HG03558 (cell line): ENCODE data around the gene GIPC2.
A peak's percentile ranks its signal among the peaks of the same experiment; 100 is the strongest.

Experiments
- ATAC-seq: cut with Tn5 transposase; IDR thresholded peaks from one replicate; pipeline ENCODE4 v1.9.1; 2021; ENCODE audit warnings: moderate number of reproducible peaks; ENCODE audit not compliant: unreplicated experiment; ENCODE audit errors: extremely low read depth

The GIPC2 gene

DNA sequence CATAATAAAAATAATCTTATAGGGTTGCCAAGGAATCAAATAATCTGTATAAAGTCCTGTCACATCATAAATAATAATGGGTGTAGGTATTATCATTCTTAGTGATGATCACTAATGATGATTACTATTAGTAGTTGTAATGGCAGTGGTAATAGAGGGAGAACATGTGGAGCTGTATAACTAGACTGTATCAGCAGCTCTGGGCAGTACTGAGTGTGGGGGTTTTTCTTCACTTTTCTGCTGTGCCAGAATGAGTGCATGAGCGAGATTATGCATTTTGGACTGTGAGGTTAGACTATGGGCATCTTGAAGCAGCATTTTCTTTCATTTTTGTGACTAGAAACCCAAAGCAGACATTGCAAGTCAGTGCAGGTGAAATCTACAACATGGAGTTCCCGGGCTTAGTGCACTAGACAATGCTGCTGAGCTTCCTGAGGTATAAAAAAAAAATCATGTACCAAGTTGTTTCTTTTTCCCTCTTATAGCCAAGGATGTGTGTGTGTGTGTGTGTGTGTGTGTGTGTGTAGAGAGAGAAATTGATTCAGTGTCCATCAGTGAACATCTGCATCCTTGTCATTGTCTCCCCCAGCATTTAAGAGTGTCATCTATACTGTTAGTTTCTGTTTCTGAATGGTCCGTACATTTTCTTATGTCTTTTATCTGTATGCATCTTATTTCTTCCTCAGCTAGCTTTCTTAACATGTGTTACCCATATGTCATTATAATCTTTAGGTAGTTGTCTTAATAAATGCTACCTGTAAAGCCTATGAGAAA lies 86.6 kb downstream of the GIPC2 start:
- ATAC-seq: no peak

DNA sequence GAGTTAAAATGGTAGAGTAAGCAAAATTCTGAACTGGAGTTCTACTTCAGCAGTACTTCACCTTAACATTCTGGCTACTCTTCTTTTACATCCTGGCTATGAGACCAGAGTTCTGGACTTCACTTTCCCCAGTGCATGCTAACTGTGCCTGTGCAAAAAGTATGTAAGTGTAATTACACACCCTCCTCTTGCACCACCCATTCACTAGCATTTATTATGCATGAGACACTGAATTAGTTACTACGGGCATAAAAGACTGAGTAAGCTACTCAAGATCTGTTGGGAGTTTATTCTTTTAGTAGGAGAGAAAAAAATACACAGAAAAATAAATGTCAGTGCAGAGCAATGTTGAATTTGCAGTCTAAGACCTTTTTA lies 87.2 kb downstream of the GIPC2 start:
- ATAC-seq: no peak

DNA sequence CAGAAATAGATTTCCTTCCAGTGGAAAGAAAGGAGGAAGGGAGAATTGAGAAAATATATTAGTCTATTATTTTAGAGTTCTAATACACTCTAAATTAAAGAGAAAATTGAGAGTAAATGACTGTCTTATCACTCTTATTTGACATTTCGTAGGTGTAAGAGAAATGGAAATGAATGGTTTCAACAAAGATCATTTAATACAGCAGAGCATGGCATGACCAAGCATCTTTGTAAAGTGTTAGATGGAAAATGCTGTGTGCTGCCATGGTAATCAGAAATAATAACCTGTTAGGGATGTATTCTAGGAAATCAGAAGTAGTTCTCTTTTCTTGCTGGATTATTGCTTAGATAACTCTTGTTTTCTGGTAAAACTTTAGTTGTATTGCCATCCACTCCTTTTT lies 90.9 kb downstream of the GIPC2 start:
- ATAC-seq: no peak

DNA sequence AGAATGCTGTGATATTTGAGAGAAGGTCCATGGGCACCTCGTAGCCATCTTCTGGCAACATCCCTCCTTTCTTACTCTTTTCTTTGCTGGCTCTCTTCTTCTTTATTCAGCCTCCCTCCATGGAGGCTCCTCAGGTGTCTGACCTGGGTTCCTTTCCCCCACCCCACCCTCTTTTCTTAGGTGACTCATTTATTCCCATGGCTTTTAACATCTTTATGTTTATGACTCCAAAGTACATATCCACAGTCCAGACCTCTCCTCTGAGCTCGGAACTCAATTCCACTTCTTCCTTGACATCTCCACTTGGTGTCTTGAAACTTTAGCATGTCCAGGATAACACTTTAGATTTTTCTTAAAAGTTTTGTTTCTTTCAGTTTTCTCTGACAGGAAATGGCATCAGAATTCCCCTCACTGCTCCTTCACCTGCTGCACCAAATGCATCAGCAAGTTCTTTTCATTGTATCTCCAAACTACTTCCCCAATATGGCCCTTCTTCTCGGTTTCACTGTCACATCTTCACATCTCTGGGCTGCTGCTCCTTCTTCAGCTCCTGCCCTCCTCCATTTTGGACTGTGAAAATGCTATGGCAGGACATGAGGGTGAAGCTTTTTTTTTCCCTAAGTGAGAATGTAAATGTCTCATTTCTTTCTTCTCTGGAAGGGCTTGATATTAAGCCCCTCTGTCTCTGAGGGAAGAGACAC lies 95.9 kb downstream of the GIPC2 start:
- ATAC-seq: no peak

DNA sequence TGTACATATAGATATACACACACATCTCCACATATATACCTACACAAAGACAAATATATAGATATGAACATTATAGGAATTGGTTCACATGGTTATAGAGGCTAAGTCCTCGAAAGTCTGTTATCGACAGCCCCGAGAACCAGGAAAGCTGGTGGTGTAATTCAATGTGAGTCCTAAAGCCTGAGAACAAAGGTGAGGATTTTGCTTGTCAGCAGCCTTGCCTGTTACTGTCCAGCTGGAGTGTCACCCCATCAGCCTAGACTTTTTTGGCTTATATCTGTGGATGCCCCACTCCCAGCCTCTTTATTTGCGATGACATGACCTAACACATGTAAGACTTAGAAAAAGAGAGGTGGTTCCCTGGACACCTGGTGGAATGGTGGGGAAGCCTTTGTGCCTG lies 97.0 kb downstream of the GIPC2 start:
- no peak for ATAC-seq

DNA sequence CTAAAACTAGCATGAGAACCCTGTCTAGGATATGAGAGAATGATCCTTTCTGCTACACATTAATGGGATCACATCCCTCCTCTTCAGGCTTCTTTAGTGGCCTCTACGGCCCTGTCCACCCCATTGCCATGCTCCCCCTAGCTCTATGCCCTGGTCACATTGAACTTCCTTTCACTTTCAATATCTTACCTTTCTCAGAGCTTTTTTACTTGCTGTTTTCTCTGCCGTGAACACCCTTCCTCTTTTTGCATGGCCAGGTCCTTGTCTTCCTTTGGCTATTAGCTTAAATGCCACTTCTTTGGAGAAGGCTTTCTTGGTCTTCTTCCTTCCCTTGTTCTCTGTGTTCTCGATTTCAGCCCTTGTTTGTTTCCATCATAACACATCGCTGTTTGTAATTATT lies 97.4 kb downstream of the GIPC2 start:
- ATAC-seq: peak; percentile 64

DNA sequence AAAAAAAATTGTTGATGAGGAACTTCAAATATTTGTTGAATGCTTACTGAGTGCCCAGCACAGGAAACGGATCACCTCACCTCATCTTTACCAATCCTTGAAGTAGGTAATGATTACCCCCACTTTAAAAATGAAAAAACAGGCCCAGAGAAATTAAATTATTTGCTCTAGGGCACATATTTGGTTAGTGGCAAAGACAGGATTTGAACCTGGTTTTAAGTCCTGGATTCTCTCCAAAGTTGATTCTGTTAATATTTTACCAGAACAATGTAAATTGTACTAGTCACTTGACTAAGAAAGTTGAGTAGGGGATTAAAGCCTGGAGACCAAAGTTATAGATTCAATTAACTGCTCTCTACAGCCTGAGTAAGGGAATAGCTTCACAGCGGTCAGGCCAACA lies 97.9 kb downstream of the GIPC2 start:
- ATAC-seq: no peak

DNA sequence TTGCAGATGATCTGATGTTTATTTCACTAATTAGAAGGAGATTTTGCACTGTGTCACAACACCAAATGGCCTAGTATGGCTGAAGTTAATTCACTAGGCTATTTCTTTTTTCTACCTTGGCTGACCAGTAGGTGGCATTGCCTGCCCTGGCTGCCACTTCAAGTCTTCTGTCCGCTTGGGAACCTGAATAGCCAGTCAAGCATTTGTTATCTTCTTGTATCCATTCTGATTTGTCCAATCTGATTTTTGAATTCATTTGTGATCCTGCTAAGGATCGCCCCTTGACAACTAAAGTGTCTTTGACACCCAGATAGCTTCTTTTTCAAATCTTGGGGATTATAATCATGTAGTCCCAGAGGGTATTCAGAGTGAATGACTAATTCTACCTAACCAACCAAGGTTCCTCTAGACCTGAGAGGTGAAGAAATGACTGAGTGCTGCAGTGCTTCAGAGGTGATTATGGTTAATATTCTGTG lies 99.4 kb downstream of the GIPC2 start:
- peak; percentile 54 for ATAC-seq

DNA sequence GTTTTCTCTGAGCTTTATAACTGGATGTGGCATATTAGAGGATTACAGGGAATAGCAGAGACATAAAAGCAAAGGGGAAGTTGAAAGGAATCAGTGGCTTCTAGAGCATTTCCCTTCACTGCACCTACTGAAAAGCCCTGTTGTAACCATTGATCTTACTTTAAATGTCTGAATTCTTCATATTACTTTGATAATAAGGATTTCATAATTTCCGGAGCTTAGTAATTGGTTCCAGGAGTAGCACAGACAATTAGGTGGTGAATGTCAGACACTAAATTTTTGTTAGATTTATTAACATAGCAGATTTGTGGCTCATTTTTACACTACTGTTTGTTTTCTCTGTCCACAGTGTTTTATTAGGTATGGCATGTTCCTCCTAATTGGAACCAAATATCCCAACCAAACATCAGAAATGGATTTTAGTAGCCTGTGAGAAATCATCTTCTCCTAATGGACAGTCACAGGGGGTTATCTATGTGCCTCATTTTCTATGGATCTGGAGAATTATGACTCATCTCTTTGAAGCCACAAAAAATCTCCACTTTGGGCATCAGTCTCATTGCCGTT lies 100.5 kb downstream of the GIPC2 start:
- ATAC-seq: no peak

DNA sequence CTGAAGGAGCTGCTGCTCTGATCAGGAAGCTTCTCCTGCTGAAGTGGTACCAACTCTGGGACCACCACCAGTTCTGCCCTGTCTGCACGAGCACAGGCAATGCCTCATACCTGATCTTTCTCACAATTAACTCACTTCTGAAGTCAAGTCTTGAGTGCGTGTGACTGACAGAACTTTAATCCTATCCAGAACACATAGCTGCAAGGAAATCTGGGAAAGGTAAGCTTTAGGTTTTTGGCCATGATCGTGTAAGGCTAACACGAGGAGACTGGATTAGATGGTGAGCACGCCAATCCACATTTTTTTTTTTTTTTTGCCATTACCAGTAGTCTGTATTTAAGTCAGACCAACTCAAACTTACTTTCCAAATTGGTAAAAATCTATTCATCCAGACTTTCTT lies 101.3 kb downstream of the GIPC2 start:
- no peak for ATAC-seq

DNA sequence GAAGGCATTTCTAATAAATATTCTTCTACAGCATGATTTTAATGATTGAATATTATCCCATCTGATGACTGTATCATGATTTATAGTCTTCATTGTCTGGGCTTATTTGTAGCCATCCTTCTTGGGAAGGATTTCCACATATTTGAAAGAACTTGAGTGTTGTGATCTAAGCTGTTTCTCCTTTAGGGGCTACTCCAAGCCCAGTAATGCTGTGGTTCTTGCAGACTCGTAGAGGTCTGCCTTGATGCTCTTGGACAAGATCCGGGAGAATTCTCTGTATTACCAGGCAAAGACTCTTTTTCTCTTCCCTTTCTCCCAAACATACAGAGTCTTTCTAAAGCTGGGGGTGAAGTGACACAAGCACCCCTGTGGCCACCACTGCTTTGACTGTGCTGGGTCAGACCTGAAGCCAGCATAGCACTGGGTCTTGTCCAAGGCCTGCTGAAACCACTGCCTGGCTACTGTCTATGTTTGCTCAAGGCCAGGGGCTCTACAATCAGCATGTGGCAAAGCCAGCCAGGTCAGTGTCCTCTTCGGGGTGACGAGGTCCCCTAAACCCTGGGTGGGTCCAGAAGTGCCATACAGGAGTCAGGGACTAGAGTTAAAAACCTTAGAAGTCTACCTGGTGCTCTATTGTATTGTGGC lies 107.4 kb downstream of the GIPC2 start:
- no peak for ATAC-seq

DNA sequence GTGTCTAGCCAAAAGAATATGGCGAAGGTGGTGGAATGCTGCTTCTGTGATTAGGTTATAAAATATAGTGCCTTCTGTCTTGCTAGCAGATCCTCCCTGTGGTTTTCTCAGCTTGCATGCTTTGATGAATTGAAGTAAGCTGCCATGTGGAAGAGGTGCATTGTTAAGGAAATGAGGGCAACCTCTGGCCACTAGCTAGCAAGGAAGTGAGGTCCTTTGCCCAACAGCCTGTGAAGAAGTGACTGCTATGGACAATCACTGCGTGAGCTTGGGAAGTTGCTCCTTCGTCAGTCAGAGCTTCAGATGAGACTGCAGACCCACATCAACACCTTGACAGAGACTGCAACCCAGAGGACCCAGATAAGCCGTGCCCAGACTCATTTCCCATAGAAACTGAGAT lies 109.4 kb downstream of the GIPC2 start:
- ATAC-seq: no peak

DNA sequence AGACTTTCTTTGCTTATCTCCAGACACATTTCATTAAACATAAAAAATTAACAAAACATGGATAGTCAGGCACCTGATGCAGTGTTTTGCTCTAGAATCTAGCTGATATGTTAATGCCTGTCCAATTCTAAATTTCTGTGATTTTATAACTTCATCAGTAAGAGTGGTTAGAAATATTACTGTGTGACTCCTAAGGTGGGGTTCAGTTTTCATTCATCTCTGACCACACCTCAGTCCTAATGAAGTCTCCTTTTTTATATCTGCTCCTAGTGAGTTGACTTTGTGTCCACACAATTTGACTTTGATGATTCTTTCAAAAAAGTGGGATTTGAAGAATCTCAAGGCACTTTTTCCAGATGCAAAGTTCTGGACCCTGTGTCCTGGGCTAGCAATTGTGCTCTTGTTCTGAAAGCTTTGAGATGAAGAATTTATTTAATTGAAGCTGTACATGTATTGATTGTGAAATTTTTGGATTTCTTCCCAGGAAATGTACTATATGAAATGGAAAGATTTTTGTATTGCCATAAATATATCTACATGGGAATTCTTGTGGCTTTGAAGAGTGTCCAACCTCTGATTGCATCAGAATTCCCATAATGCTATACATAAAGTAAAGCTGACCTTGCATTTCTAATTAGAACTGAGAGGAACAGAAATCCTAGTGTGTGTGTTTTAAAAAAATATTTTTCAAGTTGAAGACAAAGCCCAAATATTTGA lies 111.2 kb downstream of the GIPC2 start:
- ATAC-seq: no peak

DNA sequence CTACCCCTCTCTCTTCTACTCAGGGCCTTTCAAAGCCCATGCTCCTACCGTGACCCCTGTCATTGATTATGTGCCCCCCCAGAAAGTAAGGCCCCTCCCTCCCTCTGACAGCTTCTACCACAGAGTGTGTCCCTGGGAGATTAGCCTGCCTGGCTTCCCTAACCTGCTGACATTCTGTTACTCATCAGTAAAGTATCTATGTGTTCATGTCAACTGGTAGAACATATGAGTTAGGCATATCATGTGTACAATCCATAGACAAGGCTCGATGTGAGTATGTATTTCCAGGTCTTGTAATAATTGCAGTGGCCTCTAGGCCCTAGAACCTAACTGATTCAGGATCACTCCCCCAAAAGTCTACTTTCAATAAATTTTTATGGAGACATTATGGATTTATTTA lies 120.0 kb downstream of the GIPC2 start:
- ATAC-seq: no peak

DNA sequence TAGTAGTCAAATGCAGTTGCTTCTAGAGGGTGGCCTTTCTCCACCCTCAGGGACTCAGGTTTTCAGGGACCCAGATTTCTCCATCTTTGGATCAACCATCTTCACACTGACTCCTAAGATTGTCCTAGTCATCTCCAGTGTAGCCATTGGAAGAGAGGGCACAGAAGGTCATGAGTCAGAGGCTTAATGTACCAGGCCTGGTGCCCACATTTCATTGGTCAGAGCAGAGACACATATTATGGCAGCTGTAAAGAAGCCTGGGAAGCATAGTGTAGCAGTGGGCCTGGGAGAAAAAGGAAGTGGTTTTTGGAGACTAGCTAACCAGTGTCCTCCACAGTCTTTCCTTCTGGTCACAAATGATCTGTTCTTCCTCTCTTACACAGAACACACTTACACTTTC lies 122.5 kb downstream of the GIPC2 start:
- ATAC-seq: no peak

DNA sequence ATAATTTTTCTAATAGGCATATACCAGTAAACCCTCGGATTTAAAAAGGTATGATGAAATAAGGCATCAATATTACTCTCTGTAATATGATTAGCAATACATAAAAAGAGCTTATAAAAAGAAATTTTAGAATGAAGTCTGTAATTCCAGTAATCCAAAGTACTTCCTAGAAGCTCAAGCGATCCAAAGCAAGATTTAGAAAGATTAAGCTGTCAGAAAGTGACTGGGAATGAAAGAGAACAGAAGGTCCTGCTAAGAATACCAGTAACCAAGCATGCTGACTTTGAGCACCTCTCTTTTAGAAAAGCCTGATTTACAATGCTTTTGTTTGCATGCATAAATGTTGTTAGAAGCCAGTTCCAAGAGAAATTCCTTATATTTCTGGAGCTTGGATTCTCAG lies 125.1 kb downstream of the GIPC2 start:
- no peak for ATAC-seq

DNA sequence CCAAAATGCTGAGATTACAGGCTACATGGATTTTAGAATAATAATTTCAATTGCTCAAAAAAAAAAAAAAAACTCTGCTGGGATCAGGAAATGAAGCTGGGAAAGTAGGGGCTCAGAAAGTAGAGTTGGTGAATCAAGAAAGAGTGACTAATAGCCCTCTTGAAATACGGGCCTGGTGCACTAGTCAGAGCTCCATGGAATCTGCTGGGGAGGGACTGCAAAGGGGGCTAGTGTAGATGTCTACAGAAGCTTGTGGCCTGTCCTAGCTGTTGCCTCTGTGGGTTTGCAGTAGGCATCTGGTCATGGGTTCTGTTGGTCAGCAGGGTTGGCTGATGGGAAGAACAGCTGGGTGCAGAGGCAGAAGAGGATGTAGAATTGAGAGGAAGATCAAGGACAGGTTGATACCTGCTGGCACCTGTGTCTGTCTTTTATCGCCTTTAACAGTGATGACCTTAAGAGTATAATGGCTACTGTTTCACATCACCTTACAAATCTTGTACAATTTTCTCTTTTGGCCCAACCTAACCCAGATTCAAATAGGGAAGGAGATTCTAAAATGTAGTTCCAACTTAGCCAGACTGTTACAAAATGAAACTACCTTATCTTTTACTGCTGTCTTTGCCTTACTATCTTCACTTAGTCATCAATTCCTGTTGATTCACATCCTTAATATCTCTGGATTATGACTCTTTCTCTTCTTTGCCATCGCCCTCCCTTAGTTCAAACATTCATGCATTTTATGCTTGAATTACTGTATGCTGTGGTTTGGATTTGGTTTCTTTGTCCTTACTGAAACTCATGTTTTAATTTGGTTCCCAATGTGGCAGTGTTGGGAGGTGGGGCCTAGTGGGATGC lies 126.2 kb downstream of the GIPC2 start:
- ATAC-seq: no peak

DNA sequence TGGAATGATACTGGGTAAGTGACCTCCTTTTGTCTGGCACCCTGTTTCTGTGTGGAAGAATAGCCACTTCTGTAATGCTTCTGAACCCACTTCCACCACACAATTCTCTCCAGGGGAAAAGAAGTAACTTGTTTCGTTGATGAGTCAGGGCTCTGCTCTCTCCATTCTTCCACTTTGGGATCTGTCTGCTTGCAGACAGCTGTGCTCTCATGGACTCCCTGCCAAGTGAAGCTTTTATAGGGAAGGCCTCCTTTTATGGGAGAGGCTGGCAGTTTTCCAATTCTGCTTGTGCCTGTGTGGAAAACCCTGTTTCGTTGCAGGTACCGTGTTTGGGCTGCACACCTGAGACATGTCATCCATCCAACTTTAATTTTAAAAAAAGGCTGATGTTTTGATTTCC lies 130.7 kb downstream of the GIPC2 start:
- no peak for ATAC-seq

DNA sequence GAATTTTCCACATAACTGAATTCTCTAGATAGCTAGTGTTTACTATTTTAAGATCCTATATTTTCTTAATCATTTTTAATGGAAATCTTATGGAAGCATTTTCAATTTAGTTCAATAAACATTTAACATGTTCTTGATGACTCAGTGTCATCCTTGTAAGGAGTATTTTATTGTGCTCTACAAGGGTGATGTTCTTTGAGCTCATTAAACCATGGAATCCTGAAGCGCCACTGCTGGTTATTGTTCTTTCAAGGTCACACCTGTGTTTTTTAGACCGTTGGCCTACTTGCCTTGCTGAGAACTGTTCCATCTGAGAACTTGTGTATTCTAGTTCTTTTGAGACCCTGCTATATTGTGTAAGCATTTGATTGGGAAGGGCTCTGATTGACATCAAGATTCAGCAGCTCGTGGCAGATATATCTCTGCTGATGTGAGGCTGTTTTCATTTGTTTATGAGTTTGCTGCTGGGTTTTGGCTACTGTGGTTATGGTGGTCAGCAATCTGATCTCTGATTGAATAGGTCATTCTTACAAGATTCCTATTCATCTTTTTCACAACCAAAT lies 132.0 kb downstream of the GIPC2 start:
- no peak for ATAC-seq
